ENCODE data around the gene PFAS.

The PFAS gene

GRCh38 chr17:8256291-8256690, 7.2 kb downstream of the PFAS start:
- H3K4me3 ChIP-seq (ENCODE audit: low read depth, low read length), result no peak overlapping the region
- no peak for TF ChIP-seq CTCF (IDR thresholded peaks at IDR 0.05; ENCODE audit: low read depth, low read length, missing control alignments)
- DNase-seq (ENCODE audit: low read depth), result no peak
- in situ Hi-C loops (cut with HindIII; ENCODE audit: low sequenced_read_pairs), result no loop called here

GRCh38 chr17:8256691-8257090, 7.6 kb downstream of the PFAS start:
- no peak overlapping the region for H3K4me3 ChIP-seq (ENCODE audit: low read depth, low read length)
- DNase-seq (ENCODE audit: low read depth), result no peak
- TF ChIP-seq CTCF (IDR thresholded peaks at IDR 0.05; ENCODE audit: low read depth, low read length, missing control alignments), result no peak
- in situ Hi-C loops (cut with HindIII; ENCODE audit: low sequenced_read_pairs), result no loop called here

- no peak overlapping the region for H3K4me3 ChIP-seq (ENCODE audit: low read depth, low read length)
- TF ChIP-seq CTCF (IDR thresholded peaks at IDR 0.05; ENCODE audit: low read depth, low read length, missing control alignments), result no peak
- in situ Hi-C loops (cut with HindIII; ENCODE audit: low sequenced_read_pairs), result no loop called here
- DNase-seq (ENCODE audit: low read depth), result no peak
Observed at GRCh38 chr17:8257801-8258200, 8.7 kb downstream of the PFAS start.

- H3K4me3 ChIP-seq (ENCODE audit: low read depth, low read length), result no peak overlapping the region
- in situ Hi-C loops (cut with HindIII; ENCODE audit: low sequenced_read_pairs), result no loop called here
- no peak for DNase-seq (ENCODE audit: low read depth)
- no peak for TF ChIP-seq CTCF (IDR thresholded peaks at IDR 0.05; ENCODE audit: low read depth, low read length, missing control alignments)
Observed at GRCh38 chr17:8264320-8264719, 15.2 kb downstream of the PFAS start.

GRCh38 chr17:8264836-8265542, 15.9 kb downstream of the PFAS start:
- no peak for TF ChIP-seq CTCF (IDR thresholded peaks at IDR 0.05; ENCODE audit: low read depth, low read length, missing control alignments)
- no peak for DNase-seq (ENCODE audit: low read depth)
- H3K4me3 ChIP-seq (ENCODE audit: low read depth, low read length), result no peak overlapping the region
- in situ Hi-C loops (cut with HindIII; ENCODE audit: low sequenced_read_pairs), result no loop called here

GRCh38 chr17:8266648-8267479, 17.8 kb downstream of the PFAS start:
- no peak overlapping the region for H3K4me3 ChIP-seq (ENCODE audit: low read depth, low read length)
- in situ Hi-C loops (cut with HindIII; ENCODE audit: low sequenced_read_pairs), result no loop called here
- DNase-seq (ENCODE audit: low read depth), result no peak
- no peak for TF ChIP-seq CTCF (IDR thresholded peaks at IDR 0.05; ENCODE audit: low read depth, low read length, missing control alignments)
